DMS53 treated with DMSO at 0.1 percent for 48 hours (cell line): ENCODE results near the gene SLC9A3.

Experiments
- DNase-seq: peaks from one replicate; lab custom pipeline; 2025; ENCODE audit not compliant: unreplicated experiment; lab: John Stamatoyannopoulos, UW

Gene SLC9A3

DNA sequence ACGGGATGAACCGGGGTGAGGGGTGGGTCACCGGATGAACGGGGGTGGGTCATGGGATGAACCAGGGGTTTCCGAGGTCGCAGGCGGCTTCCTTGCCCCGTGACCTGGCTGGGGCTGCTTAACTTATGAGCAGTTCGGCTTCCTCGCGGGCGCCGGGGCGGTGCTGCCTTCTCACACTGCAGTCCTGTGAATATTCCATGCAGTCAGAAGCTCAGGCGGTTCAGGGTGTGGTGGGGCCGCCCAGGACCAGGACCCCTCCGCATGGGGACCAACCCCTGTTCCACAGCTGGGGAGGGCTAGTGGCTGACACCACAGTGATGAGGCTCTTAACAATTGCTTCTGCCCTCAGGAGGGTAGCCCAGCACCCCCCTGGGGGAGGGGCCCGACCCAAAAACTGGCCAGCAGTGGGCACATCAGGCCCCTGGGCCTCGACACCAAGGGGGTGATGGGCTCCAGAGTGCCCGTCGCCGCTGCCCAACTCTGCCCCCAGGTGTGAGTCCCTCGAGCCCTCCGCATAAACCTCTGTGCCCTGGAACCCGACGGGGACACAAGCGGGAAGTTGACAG lies 30.9 kb upstream of the SLC9A3 start:
- DNase-seq: no peak

DNA sequence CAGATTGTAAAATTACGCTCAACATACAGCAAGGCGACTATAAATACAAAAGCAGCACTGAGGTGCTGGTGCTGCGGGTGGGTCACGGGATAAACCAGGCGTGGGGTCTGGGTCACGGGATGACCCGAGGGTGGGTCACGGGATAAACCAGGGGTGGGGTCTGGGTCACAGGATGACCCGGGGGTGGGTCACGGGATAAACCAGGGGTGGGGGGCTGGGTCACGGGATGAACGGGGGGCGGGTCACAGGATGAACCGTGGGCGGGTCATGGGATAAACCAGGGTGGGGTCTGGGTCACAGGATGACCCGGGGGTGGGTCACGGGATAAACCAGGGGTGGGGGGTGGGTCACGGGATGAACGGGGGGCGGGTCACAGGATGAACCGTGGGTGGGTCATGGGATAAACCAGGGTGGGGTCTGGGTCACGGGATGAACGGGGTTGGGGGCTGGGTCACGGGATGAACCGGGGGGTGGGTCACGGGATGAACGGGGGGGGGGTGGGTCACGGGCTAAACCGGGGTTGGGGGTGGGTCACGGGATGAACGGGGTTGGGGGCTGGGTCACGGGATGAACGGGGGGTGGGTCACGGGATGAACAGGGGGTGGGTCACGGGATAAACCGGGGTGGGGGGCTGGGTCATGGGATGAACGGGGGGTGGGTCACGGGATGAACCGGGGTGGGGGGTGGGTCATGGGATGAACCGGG lies 30.2 kb upstream of the SLC9A3 start:
- no peak for DNase-seq

DNA sequence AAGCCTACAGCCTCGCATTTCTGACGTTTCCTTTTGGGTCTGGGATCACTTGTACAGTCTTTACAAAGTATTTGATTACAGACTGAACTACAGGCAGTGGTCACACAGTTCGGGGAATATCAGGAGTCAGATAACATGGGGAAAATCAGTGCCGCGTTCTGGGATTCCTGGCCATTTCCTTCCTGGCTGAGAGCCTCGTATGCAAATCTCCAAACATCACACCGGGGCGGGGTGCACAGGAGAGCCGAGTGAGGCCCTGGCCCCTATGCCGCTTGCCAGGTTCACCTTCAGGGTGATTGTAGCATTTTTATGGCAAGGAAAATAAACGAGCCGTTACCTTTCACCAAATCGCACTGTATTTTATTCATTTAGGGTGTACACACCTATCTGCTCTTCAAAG lies 29.6 kb upstream of the SLC9A3 start:
- no peak for DNase-seq

- no peak for DNase-seq
These were observed 27.2 kb upstream of the SLC9A3 start for GRCh38 chr5:551406-551805.

GRCh38 chr5:549229-549628 lies 25.0 kb upstream of the SLC9A3 start:
- DNase-seq: no peak

- DNase-seq: no peak
These were observed 24.0 kb upstream of the SLC9A3 start for GRCh38 chr5:548256-548655.

DNA sequence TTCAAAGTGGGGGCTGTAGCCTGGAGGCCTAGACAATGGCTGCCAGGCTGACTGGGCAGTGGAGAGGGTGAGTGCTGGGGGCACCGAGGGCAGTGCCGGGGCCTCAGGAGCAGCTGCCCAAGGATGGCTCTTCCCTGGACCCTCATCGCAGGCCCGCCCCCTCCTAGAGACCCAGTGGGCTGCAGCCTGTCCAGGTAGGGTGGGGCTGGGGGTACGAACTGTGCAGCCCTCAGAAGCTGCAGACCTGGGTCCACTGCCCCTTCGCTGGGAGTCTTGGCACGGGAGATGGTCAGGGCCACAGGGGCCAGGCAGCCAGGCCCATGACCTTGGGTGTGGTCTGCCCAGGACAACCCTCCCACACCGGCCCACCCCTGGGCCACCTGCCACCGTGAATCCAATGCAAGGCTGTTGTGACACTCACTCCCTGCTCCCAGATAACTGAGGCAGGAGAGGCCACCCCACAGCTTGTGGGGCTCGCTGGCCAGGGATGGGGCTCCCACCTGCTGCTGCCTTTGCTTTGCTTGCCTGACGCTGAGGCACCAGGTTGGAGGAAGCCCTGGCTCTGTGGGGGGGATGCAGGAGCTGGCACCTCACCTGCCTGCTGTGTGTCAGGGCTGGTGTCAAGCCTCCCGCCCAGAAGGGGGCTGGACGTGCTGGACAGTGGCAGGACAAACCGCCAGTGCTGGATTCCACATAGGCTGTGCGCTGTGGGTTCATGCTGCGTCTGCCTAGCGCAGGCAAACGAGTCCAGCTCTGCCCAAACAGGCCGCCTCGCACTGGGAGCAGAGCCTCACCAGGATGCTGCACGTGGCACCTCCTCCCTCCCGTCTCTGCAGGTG lies 23.1 kb upstream of the SLC9A3 start:
- no peak for DNase-seq

DNA sequence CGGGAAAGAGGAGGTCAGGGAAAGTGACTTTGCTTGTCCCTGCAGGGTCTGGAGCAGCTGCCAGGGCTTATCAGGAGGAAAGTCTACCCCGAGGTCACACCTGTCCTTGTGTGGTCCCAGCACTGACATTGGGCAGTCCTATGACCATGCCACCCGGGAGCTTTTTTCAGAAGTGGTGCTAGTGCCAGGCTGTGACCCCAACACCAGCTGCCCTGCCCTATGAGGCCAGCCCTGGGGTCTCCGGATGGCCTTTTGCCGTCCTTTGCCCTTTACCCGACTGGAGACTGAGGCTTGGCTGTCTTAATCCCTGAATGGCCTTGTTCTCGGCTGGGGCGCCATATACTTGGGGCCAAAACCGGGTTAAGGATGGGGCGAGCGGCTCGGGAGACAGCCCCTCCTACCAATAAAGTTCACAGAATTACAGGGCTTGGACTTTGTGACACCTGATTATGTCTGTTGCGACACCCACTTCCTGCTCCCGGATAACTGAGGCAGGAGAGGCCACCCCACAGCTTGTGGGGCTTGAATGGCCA lies 22.2 kb upstream of the SLC9A3 start:
- no peak for DNase-seq

DNA sequence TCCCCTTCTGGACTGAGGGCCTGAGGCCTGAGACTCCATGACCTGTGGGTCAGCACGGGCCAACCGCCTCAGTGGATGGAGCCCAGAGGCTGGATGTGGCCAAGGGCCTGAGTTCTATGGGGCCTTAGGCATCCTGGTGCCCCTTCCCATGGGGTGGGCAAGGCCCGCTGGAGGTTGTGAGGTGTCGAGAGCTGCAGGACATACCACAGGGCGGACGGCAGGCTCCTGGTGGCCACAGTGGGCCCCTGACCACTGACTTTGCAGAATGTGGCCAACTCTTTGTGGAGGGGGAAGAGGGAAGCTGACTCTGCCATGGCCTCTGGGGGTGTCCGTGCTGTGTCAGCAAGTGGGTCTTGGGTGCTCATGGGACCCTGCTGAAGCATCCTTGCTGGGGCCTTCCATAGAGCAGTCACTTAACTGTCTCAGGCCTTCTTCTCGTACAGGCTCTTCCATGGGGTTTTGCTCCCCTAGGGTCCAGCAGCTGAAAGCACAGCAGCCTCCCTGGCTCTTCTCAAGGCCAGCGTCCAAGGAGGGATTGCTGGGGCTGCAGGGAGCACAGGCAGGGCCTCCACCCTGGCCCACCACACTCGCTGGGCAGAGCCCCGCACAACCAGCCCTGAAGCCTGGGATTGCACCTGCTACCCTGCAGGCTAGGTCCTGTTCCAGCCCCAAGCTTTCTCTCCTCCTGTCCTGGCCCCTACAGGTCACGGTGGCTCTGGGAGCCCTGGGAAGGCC lies 21.6 kb upstream of the SLC9A3 start:
- no peak for DNase-seq

DNA sequence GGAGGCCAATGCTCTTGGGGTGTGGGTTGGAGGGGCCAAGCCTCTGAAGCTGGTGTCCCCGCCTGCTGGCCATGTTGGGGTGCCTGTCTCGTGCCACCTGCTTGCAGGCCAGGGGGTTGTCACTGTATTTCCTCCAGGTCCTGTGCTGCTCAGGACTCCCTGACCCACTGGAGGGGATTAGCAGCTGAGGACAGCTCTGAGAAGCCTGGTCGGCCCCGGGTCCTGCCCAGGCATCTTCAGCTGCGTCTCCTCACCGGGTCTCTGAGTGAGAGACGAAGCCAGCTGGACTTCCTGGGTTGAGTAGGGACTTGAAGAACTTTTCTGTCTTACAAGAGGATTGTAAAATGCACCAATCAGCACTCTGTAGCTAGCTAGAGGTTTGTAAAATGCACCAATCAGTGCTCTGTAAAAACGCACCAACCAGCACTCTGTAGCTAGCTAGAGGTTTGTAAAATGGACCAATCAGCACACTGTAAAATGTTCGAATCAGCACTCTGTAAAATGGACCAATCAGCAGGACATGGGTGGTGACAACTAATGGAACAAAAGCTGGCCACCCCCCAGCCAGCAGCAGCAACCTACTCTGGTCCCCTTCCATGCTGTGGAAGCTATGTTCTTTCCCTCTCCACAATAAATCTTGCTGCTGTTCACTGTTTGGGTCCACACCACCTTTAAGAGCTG lies 20.6 kb upstream of the SLC9A3 start:
- DNase-seq: no peak

GRCh38 chr5:543755-544674 lies 19.8 kb upstream of the SLC9A3 start:
- DNase-seq: no peak

- no peak for DNase-seq
These were observed 19.1 kb upstream of the SLC9A3 start for GRCh38 chr5:543351-543750.

GRCh38 chr5:542319-543311 lies 18.4 kb upstream of the SLC9A3 start:
- no peak for DNase-seq

GRCh38 chr5:541539-542318 lies 17.5 kb upstream of the SLC9A3 start:
- DNase-seq: no peak

- DNase-seq: no peak
These were observed 16.8 kb upstream of the SLC9A3 start for GRCh38 chr5:540906-541538.

- no peak for DNase-seq
These were observed 16.0 kb upstream of the SLC9A3 start for GRCh38 chr5:540071-540905.
